Inflammatory macrophage (primary cell): ENCODE data around the gene ANKRD36.
A peak's percentile ranks its signal among the peaks of the same experiment; 100 is the strongest.
"Not testable (repeated sequence)": the region's sequence is repeated elsewhere in the genome, so short reads cannot be mapped to it uniquely, and the experiment has no call there.

Experiments used
- DNase-seq, 2 donors: peaks; one replicate each; pipeline ENCODE4 v3.0.0-alpha.2; 2020 to 2022

Gene ANKRD36

DNA sequence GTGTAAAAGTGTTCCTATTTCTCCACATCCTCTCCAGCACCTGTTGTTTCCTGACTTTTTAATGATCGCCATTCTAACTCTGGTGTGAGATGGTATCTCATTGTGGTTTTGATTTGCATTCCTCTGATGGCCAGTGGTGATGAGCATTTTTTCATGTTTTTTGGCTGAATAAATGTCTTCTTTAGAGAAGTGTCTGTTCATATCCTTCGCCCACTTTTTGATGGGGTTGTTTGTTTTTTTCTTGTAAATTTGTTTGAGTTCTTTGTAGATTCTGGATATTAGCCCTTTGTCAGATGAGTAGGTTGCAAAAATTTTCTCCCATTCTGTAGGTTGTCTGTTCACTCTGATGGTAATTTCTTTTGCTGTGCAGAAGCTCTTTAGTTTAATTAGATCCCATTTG lies 16.1 kb downstream of the ANKRD36 start:
- DNase-seq, result not testable (repeated sequence)

DNA sequence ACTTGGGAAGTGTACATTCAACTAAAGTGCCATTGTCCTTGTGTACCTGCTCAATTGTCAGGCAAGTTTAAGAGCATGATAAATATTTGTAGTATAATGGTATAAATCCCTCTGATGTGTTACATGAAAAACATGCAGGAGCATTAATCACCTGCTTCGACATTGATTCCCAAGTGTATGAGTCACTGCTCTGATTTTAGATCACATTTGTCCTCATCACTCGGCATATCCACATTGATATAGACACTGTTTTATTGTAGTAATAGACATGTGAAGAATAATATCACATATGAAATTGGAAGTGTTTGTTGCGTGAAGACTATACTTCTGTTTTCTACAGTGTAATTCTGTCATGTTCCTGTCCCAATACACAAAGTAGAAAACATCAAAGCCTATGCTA lies 31.1 kb downstream of the ANKRD36 start:
- not testable (repeated sequence) for DNase-seq

DNA sequence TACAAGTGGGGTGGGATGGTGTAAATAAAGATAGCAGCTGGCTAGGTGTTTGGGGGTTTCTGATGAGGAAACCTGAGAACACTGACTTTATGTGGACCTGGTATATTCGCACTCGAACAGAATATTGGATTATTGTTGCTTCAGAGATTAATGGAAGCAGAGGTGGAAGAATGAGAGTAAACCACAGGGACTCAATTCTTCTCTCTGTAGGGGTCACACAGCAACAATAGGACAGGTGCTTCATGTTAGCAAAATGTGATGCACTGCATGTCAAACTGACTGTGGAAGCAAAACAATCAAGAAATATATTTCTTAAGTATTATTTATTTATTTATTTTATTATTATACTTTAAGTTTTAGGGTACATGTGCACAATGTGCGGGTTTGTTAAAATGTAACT lies 53.6 kb downstream of the ANKRD36 start:
- not testable (repeated sequence) for DNase-seq

DNA sequence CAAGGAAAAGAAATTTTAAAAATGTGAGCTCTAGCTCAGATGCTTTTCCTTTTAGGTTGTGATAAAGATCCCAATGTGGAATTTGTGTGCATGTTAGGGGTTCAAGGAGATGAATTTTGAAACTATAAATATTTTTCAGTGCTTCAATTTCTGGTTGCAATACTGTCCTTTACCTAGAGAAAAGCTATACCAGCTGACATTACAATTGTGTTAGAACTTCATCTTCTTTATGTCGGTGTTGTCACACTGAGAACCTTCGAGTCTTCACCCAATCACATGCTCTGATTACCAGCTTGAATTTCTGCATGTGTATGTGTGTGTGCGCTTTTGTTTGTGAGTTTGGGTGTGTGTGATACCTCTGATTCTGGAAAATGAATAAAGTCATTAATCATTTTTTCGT lies 55.0 kb downstream of the ANKRD36 start:
- DNase-seq, result not testable (repeated sequence)

DNA sequence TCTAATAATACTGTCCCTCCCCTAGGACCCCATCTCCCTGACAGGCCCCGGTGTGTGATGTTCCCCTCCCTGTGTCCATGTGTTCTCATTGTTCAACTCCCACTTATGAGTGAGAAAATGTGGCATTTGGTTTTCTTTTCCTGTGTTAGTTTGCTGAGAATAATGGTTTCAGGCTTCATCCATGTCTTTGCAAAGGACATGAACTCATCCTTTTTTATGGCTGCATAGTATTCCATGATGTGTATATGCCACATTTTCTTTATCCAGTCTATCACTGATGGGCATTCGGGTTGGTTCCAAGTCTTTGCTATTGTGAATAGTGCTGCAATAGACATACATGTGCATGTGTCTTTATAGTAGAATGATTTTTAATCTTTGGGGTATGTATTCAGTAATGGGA lies 55.6 kb downstream of the ANKRD36 start:
- not testable (repeated sequence) for DNase-seq

DNA sequence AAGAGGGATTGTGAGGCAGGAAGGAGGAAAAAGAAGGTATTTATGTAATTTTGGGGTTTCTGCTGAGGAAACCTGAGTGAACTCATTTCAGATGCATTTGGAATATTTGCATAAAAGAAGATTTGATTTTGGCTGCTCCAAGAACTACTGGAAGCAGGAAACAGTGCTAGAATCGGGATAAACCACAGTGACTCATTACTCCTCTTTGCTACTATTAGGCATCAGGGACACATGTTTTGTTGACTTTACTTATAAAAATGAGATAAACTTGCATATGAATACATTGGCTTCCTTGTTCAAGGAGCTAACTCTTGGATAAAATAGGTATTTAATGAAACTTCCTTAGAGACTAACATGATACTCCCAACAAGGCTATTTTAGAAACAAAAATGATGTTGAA lies 67.4 kb downstream of the ANKRD36 start:
- not testable (repeated sequence) for DNase-seq

DNA sequence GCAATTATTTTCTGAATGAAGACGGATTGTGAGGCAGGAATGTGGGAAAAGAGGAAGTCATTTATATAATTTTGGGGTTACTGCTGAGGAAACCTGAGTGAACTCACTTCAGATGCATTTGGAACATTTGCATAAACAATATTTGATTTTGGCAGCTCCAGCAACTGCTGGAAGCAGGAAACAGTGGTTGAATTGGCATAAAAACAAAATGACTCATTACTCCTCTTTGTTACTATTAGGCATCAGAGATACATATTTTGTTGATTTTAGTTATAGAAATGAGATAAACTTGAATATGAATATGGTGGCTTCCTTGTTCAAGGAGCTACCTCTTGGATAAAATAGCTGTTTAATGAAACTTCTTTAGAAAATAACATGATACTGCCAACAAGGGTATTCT lies 82.4 kb downstream of the ANKRD36 start:
- DNase-seq, result not testable (repeated sequence)

DNA sequence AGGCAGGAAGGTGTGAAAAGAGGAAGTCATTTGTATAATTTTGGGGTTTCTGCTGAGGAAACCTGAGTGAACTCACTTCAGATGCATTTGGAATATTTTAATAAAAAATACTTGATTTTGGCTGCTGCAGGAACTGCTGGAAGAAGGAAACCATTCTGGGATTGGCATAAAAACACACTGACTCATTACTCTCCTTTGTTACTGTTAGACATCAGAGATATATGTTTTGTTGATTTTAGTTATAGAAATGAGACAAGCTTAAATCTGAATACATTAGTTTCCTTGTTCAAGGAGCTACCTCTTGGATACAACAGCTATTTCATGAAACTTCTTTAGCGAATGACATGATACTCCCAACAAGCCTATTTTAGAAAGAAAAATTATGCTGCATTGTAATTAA lies 84.3 kb downstream of the ANKRD36 start:
- DNase-seq, result not testable (repeated sequence)

DNA sequence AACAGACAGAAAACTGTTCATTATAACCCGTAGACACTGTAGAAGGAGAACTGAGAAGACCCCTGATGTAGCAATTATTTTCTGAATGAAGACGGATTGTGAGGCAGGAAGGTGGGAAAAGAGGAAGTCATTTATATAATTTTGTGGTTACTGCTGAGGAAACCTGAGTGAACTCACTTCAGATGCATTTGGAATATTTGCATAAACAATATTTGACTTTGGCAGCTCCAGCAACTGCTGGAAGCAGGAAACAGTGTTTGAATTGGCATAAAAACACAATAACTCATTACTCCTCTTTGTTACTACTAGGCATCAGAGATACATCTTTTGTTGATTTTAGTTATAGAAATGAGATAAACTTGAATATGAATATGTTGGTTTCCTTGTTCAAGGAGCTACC lies 87.9 kb downstream of the ANKRD36 start:
- peak in 1 of 2 donors; percentile 3 for DNase-seq

DNA sequence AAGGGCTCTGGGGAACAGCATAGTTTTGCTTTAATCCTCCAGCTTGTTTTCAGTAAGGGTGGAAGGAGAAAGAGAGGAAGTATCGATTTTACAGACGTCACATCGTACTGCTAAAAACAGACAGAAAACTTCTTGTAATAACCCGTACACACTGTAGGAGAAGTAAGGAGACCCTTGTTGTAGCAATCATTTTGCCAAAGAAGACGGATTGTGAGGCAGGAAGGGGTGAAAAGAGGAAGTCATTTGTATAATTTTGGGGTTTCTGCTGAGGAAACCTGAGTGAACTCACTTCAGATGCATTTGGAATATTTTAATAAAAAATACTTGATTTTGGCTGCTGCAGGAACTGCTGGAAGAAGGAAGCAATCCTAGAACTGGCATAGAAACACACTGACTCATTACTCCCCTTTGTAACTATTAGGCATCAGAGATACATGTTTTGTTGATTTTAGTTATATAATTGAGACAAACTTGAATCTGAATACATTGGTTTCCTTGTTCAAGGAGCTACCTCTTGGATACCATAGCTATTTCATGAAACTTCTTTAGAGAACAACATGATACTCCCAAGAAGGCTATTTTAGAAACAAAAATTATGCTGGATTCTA lies 89.8 kb downstream of the ANKRD36 start:
- DNase-seq, result not testable (repeated sequence)

DNA sequence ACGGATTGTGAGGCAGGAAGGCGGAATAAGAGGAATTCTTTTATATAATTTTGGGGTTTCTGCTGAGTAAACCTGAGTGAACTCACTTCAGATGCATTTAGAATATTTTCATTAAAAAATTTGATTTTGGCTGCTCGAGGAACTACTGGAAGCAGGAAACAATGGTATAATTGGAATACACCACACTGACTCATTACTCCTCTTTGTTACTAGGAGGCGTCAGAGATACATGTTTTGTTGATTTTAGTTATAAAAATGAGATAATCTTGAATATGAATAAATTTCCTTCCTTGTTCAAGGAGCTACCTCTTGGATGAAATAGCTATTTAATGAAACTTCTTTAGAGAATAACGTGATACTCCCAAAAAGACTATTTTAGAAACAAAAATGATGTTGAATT lies 97.4 kb downstream of the ANKRD36 start:
- no peak for DNase-seq

DNA sequence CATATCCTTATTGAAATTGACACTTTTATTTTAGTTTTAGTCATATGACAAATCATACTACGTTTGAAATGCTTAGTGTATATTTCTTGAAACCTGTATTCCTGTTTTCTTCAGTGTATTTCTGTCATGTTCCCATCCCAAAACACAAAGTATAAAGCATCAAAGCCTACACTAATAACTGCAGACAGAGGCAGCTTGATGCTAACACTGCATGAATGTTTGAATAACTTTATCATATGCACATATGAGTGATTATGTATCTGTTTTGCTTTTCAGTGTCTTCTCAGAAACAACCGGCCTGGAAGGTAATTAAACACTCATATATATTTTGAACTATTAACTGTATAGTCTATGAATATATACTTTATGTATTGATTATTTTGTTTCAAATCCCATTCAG lies 102.1 kb downstream of the ANKRD36 start:
- not testable (repeated sequence) for DNase-seq

DNA sequence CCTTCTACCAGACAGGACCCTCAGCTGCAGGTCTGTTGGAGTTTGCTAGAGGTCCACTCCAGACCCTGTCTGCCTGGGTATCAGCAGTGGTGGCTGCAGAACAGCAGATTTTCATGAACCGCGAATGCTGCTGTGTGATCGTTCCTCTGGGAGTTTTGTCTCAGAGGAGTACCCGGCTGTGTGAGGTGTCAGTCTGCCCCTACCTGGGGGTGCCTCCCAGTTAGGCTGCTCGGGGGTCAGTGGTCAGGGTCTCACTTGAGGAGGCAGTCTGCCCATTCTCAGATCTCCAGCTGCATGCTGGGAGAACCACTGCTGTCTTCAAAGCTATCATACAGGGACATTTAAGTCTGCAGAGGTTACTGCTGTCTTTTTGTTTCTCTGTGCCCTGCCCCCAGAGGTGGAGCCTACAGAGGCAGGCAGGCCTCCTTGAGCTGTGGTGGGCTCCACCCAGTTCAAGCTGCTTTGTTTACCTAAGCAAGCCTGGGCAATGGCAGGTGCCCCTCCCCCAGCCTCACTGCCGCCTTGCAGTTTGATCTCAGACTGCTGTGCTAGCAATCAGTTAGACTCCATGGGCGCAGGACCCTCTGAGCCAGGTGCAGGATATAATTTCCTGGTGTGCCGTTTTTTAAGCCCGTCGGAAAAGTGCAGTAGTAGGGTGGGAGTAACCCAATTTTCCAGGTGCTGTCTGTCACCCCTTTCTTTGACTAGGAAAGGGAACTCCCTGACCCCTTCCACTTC lies 118.1 kb downstream of the ANKRD36 start:
- not testable (repeated sequence) for DNase-seq

DNA sequence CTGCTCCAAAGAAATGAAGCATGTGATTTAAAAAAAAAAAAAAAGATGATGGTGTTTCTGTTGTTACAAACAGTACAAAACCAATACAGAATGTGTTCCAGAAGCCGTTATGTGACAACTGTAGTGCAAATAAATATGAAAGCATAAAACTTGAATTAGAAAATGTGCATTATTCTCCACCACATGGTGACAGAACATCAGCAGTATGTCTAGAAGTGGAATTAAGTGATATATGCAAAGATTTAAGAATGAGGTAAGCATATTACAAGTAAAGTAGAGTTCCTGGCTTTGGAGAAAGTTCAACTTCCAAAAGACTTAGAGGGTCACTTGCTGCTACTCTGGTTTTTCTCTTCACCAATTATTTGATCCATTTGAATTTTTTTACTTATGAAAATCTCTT lies 120.0 kb downstream of the ANKRD36 start:
- DNase-seq, result not testable (repeated sequence)

DNA sequence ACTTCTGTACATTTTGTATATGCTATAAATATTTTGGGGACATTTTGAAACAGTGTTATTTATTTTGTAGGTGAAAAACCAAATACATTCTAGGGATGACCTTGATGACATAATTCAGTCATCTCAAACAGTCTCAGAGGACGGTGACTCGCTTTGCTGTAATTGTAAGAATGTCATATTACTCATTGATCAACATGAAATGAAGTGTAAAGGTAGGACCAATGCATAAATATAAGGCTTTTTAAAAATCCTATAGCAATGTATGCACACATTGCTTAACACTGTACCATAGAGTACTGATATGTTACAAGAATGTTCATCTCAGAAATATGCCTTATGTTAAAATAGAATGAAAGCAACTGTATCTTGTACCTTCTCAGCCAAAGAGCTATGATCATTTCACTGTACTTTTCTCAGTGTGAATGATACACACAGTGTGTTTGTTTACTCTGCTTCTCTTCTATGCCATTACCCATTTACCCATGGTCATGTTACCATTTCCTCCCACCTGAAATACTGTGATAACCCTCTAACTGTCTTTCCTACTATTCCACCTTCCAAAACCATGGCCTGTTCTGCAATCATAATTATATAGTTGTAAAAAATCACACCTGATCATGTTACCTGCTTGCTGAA lies 120.8 kb downstream of the ANKRD36 start:
- not testable (repeated sequence) for DNase-seq

DNA sequence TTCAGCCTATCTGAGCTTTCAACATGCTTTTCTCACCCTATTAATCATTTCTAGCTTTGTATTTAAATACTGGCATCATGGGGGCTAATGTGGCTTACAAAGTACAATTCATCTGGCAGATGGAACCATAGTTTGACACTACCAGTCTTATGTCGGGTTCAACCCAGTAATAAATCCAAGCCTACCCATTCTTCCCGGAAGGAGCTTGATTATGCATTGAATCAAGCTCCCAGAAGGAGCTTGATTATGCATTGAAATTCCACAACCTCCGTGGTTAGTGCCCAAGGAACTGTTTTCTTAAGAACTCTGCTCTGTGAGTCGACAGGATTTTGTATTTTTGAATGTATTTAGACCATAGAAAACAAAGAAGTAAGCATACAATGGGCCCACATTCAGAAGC lies 148.2 kb downstream of the ANKRD36 start:
- not testable (repeated sequence) for DNase-seq

DNA sequence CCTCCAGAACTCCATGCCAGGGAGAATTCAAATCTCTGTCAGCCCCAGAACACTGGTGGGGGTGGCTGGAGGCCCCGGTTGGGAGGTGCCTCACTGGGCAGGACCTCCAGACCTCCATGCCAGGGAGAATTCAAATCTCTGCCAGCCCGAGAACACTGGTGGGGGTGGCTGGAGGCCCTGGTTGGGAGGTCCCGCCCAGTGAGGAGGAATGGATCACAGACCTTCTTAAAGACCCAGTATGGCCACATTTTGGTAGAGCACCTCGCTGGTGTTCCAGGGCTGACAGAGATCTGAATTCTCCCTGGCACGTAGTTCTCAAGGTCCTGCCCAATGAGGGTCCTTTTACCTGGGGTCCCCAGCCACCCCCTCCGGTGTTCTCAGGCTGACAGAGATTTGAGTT lies 153.5 kb downstream of the ANKRD36 start:
- DNase-seq, result not testable (repeated sequence)

DNA sequence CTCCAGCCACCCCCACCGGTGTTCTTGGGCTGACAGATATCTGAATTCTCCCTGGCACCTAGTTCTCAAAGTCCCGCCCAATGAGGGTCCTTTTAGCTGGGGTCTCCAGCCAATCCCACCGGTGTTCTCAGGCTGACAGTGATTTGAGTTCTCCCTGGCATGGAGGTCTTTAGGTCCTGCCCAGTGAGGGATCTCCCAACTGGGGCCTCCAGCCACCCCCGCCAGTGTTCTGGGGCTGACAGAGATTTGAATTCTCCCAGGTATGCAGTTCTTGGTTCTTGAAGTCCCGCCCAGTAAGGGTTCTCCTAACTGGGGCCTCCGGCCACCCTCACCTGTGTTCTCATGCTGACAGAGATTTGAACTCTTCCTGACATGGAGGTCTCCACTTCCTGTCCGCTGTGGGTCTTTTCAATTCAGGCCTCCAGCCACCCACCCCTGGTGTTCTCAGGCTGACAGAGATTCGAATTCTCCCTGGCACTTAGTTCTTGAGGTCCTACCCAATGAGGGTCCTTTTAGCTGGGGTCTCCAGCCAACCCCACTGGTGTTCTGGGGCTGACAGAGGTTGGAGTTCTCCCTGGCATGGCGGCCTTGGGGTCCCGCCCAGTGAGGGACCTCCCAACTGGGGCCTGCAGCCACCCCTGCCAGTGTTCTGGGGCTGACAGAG lies 154.6 kb downstream of the ANKRD36 start:
- peak; percentile 0 to 1 for DNase-seq

DNA sequence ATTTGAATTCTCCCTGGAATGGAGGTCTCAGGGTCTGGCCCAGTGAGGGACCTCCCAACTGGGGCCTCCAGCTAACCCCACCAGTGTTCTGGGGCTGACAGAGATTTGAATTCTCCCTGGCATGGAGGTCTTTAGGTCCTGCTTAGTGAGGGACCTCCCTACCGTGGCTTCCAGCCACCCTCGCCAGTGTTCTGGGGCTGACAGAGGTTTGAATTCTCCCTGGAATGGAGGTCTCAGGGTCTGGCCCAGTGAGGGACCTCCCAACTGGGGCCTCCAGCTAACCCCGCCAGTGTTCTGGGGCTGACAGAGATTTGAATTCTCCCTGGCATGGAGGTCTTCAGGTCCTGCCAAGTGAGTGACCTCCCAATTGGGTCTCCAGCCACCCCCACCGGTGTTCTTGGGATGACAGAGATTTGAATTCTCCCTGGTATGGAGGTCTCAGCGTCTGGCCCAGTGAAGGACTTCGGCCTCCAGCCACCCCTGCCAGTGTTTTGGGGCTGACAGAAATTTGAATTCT lies 155.2 kb downstream of the ANKRD36 start:
- peak in 1 of 2 donors; percentile 0 for DNase-seq

DNA sequence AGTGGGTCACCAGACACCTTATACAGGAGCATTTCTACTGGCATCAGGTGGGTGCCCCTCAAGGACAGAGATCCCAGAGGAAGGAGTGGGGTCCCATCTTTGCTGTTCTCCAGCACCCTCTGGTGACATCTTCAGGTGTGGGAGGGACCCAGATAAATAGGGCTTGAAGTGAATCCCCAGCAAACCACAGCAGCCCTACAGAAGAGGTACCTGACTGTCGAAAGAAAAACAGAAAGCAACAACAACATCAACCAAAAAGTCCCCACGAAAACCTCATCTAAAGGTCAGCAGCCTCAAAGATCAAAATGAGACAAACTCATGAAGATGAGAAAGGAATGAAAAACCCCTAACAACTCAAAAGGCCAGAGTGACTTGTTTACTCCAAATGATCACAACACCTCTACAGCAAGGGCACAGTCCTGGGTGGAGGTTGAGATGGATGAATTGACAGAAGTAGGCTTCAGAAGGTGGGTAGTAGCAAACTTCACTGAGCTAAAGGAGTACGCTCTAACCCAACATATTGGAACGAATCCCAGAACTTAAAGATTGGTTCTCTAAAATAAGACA lies 163.4 kb downstream of the ANKRD36 start:
- DNase-seq, result not testable (repeated sequence)

DNA sequence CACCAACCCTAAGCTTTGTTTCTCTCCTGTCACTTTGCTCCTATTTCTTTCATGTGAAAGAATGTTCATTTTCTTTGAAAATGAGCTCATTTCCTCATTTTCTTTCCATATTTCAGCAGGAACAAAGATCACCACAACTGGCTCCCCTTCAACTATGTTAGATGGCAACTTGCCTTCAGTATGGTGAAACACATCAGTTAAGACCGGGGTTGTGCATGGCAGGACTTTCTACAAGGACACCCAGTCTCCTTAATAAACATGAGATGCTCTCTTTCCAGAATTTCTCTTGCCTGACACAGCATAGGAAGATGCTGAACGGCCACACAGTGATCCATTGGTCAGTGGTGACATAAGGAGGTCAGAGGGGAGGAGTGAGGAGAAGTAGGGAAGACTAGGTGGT lies 172.2 kb downstream of the ANKRD36 start:
- DNase-seq, result not testable (repeated sequence)

DNA sequence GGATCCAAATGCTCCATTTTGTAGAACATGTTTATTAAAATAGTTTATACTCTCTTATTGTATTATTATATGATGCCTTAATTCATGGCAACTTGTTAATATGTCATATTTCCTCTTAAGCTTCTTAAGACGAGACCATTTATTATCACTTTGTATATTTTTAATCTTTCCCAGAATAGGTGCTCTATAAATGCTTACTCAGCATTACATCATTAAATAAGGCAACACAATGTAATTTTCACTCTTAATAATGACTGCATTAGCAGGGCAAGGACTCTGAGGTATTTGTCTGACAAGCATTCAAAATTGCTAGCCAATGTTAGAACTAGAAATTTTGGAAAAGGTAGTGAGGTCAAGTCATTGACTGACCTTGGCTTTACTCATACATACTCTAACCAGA lies 180.7 kb downstream of the ANKRD36 start:
- not testable (repeated sequence) for DNase-seq
